ENCODE data around the gene SPATA46. TPM values are rescaled to one million over a fixed set of nuclear protein-coding genes. Genes with fewer than 3 reads are reported as not detected.

SPATA46 gene
- total and polyA plus RNA-seq, 9 of the 15 experiments (the other 6 are each of a cell fraction or from before 2014, with no cell fraction given), result 0.04 to 0.11 TPM; not detected in 7

DNA sequence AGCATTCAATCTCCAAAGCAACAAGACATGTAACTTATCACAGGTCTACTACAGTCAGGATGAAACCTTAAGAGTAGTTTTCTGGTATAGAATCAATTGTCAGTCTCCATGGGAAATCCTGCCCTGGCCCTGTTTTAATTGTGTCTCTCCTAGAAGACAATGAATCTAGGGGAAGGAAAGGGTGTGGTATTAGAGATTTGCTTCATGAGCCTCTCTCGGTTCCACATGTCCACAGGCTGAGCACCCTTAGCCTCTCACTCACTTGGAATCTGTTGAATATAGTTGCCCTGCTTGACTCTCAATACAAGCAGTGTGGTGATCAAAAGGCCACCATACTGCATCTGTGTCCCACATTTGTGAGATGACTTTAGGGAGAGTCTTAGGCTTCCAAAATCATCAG lies 17.7 kb downstream of the SPATA46 start (continued):
- TF ChIP-seq FOXA3 (CRISPR knock-in tag; conservative IDR thresholded peaks at IDR 0.05 in 1 of 2, IDR thresholded peaks at IDR 0.05 in 1 of 2) (no peak), ZSCAN29 (IDR thresholded peaks at IDR 0.05) (no peak), ZNF239 (CRISPR knock-in tag; IDR thresholded peaks at IDR 0.05) (no peak), ZFPM2 (CRISPR knock-in tag; IDR thresholded peaks at IDR 0.05) (no peak), KAT8 (IDR thresholded peaks at IDR 0.05; ENCODE audit: low read depth) (no peak), NONO (IDR thresholded peaks at IDR 0.05; ENCODE audit: low read depth in 2 of 2, low read length in 1 of 2) (no peak), ZKSCAN1 (IDR thresholded peaks at IDR 0.05; ENCODE audit: low read depth, low read length) (no peak), JUN (IDR thresholded peaks at IDR 0.05; ENCODE audit: borderline replicate concordance, low read depth, low read length) (no peak), JUN (CRISPR knock-in tag; IDR thresholded peaks at IDR 0.05; ENCODE audit: borderline replicate concordance) (no peak), HSF4 (CRISPR knock-in tag; IDR thresholded peaks at IDR 0.05; ENCODE audit: borderline replicate concordance) (no peak), SIN3B (IDR thresholded peaks at IDR 0.05; ENCODE audit: low read depth) (no peak), CUX1 (CRISPR knock-in tag; IDR thresholded peaks at IDR 0.05) (no peak)
